GM13976 (cell line): ENCODE measurements around the gene CSF3.
"Not testable (repeated sequence)": the region's sequence is repeated elsewhere in the genome, so short reads cannot be mapped to it uniquely, and the experiment has no call there.

Source experiments
- DNase-seq: peaks from one replicate; pipeline ENCODE4 v3.0.0; 2012; ENCODE audit warnings: low spot score
- CTCF ChIP-seq: IDR thresholded peaks from 2 replicates; pipeline ENCODE4 v1.5.1; 2012; ENCODE audit warnings: borderline replicate concordance, mild to moderate bottlenecking; ENCODE audit not compliant: insufficient read depth; ENCODE audit errors: extremely low read depth, missing control alignments, control extremely low read depth
- in situ Hi-C: fragments of 300-500 bp; cut with MboI; formaldehyde crosslinking; loops from one replicate; pipeline ENCODE4 v1.12.0; 2022; ENCODE audit warnings: low sequenced_read_pairs, mixed read lengths, inconsistent platforms; ENCODE audit not compliant: unreplicated experiment

The CSF3 gene

GRCh38 chr17:39996162-39996561 is 19.1 kb upstream of the CSF3 start:
- no peak for TF ChIP-seq CTCF
- in situ Hi-C loops: no loop called here
- DNase-seq: no peak

DNA sequence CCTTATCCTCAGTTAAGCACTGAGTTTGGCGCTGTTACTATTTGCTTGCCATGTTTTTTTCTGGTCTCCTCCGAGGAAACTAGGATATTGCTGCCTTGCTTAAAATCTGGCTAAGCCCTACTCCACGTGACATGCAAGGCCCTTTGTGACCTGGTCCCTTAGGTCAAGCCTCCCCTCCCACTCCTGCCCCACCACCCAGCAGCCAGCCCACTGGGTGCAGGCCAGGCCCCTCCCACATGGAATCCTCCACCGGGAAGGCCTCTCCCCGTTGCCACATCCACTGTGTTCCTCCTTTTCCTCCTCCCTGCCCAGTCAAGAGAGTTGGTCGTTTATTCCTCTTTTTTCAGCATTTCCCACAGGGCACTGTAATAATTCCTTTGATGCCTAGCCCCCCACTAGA is 18.4 kb upstream of the CSF3 start:
- no peak for TF ChIP-seq CTCF
- no peak for DNase-seq
- in situ Hi-C loops: no loop called here

GRCh38 chr17:39997543-39997942 is 17.7 kb upstream of the CSF3 start:
- no peak for TF ChIP-seq CTCF
- no peak for DNase-seq
- in situ Hi-C loops: no loop called here

DNA sequence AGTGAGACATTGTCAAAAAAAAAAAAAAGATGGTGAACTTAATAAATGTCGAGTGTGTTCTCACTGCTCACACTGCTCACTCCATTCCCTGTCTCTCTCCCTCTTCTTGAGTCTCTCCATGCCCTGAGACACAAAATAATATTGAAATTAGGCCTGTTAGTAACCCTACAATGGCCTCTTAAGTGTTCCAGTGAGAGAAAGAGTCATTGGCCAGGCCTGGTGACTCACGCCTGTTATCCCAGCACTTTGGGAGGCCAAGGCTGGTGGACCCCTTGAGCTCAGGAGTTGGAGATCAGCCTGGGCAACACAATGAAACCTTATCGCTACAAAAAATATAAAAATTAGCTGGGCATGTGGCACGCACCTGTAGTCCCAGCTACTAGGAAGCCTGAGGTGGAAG is 16.2 kb upstream of the CSF3 start:
- in situ Hi-C loops: no loop called here
- TF ChIP-seq CTCF: no peak
- DNase-seq: no peak

DNA sequence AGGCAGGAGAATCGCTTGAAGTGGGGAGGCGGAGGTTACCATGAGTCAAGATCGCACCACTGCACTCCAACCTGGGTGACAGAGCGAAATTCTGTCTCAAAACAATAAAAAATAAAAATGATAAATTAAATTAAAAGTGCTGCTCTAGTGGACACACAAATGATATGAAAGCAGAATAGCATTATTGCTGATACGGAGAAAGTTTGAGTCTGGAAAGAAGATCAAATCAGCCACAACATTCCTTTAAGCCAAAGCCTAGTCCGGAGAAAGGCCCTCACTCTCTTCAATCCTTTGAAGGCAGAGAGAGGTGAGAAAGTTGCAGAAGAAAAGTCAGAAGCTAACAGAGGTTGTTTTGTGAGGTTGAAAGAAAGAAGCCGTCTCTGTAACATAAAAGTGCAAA is 15.1 kb upstream of the CSF3 start:
- no peak for TF ChIP-seq CTCF
- no peak for DNase-seq
- in situ Hi-C loops: no loop called here

GRCh38 chr17:40001335-40001734 is 13.9 kb upstream of the CSF3 start:
- in situ Hi-C loops, DNase-seq: not testable (repeated sequence)

DNA sequence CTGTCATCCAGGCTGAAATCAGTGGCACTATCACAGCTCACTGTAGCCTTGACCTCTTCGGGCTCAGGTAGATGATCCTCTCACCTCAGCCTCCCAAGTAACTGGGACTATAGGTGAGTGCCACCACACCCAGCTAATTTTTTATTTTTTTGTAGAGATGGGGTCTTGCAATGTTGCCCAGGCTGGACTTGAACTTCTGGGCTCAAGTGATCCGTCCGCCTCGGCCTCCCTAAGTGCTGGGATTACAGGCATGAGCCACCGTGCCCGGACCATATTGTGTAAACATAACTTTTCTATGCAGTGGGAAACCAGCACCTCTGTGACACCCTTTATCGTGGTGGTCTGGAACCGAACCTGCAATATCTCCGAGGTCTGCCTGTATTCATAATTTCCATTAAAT is 11.2 kb upstream of the CSF3 start:
- TF ChIP-seq CTCF: no peak
- DNase-seq: no peak
- in situ Hi-C loops: no loop called here
